Uterus (tissue), 4 donors: ENCODE data around the gene C4orf50. TPM values are rescaled to one million over a fixed set of nuclear protein-coding genes. Genes with fewer than 3 reads are reported as not detected.
"Not testable (repeated sequence)": the region's sequence is repeated elsewhere in the genome, so short reads cannot be mapped to it uniquely, and the experiment has no call there.

ENCODE experiments used
- DNase-seq, 2 donors: peaks; one replicate each; pipeline ENCODE4 v3.0.0-alpha.2; 2019 to 2020
- H3K27ac ChIP-seq, 2 donors: fragments of 200-600 bp; sonication (generic); 1 replicate in 1 of 2; 2 replicates in 1 of 2; pipeline ENCODE4 v1.5.1; 2016 to 2018
- H3K27me3 ChIP-seq, 2 donors: fragments of 200-600 bp; sonication (generic); one replicate each; pipeline ENCODE4 v1.5.1; 2018 to 2019; ENCODE audit warnings: control low read depth in 1 of 2
- H3K36me3 ChIP-seq, 2 donors: fragments of 200-600 bp; sonication (generic); one replicate each; pipeline ENCODE4 v1.5.1; 2019; ENCODE audit warnings: control low read depth in 1 of 2
- H3K4me1 ChIP-seq, 2 donors: fragments of 200-600 bp; sonication (generic); one replicate each; pipeline ENCODE4 v1.5.1; 2018 to 2019; ENCODE audit warnings: control low read depth in 1 of 2
- H3K4me3 ChIP-seq, 2 donors: fragments of 200-600 bp; sonication (generic); 1 replicate in 1 of 2; 2 replicates in 1 of 2; pipeline ENCODE4 v1.5.1; 2018 to 2019; ENCODE audit warnings: mild to moderate bottlenecking in 1 of 2
- H3K9me3 ChIP-seq, 2 donors: fragments of 200-600 bp; sonication (generic); one replicate each; pipeline ENCODE4 v1.5.1; 2019; ENCODE audit warnings: control low read depth in 1 of 2
- POLR2A ChIP-seq, 2 donors: fragments of 450-650 bp; IDR thresholded peaks; one replicate each; pipeline ENCODE4 v1.6.1; 2016; ENCODE audit warnings: antibody characterized with exemption in 2 of 2, mild to moderate bottlenecking in 1 of 2, moderate library complexity in 1 of 2
- intact Hi-C: fragments of 100-400 bp; cut with DNase I; formaldehyde crosslinking; loops from one replicate; pipeline ENCODE4 v1.15.1; 2023; ENCODE audit warnings: low total_unique reads
- total RNA-seq, 4 donors: library from RNA; depleted of rRNA in 3 of 4; stranded (reverse); fragments of >200 nt in 3 of 4; gene quantifications; one replicate each; pipeline versions ENCODE4 v1.1.0 to v1.2.4, GENCODE V29; 2014 to 2023
- TF ChIP-seq, protein P1 (sequence below), 4 experiments: fragments of 200-600 bp in 2 of 4; fragments of 450-650 bp in 2 of 4; sonication (generic) in 2 of 4; IDR thresholded peaks; one replicate each; pipeline ENCODE4 v1.5.1; 2016 to 2019; ENCODE audit warnings: antibody characterized with exemption in 4 of 4, mild to moderate bottlenecking in 2 of 4, moderate library complexity in 1 of 4
- donor health status: DM: yes; HTN: yes; CAD: no.

Gene C4orf50
- total RNA-seq, 4 donors from 2014 or later, result under 0.01 to 0.07 TPM; not detected in 2

DNA sequence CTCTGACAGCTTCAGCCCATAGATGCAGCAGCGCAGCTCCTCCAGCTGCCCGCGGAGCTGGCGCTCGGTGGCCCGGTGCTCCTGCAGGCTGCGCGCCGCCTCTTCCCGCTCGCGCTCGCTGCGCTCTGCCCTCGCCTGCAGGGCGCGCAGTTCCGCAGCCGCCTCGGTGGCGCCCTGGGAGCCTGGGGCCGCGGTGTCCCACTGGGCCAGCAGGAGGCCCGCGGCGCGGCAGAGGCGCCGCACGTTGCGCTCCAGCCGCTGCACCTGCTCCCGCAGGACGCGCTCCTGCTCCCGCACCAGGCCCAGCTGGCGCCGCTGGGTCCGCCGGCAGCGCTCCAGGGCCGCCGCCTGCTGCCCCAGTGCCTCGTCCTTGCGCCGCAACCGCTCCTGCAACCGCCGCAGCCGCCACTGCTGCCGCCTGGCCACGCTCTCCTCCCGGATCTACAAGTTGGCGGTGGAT, 10.1 kb downstream of the C4orf50 start:
- H3K4me1 ChIP-seq, result no peaks in the 10 kb centered on the region
- intact Hi-C loops, result no loop called here
- TF ChIP-seq, protein P1, sequence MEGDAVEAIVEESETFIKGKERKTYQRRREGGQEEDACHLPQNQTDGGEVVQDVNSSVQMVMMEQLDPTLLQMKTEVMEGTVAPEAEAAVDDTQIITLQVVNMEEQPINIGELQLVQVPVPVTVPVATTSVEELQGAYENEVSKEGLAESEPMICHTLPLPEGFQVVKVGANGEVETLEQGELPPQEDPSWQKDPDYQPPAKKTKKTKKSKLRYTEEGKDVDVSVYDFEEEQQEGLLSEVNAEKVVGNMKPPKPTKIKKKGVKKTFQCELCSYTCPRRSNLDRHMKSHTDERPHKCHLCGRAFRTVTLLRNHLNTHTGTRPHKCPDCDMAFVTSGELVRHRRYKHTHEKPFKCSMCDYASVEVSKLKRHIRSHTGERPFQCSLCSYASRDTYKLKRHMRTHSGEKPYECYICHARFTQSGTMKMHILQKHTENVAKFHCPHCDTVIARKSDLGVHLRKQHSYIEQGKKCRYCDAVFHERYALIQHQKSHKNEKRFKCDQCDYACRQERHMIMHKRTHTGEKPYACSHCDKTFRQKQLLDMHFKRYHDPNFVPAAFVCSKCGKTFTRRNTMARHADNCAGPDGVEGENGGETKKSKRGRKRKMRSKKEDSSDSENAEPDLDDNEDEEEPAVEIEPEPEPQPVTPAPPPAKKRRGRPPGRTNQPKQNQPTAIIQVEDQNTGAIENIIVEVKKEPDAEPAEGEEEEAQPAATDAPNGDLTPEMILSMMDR (IDR thresholded peaks at IDR 0.05), result no peak
- TF ChIP-seq POLR2A (IDR thresholded peaks at IDR 0.05), result no peak
- no peaks in the 10 kb centered on the region for H3K36me3 ChIP-seq
- H3K4me3 ChIP-seq, result no peak overlapping the region
- H3K27me3 ChIP-seq, result no peaks in the 10 kb centered on the region
- DNase-seq, result no peak
- H3K9me3 ChIP-seq, result no peaks in the 10 kb centered on the region
- no peak overlapping the region for H3K27ac ChIP-seq

DNA sequence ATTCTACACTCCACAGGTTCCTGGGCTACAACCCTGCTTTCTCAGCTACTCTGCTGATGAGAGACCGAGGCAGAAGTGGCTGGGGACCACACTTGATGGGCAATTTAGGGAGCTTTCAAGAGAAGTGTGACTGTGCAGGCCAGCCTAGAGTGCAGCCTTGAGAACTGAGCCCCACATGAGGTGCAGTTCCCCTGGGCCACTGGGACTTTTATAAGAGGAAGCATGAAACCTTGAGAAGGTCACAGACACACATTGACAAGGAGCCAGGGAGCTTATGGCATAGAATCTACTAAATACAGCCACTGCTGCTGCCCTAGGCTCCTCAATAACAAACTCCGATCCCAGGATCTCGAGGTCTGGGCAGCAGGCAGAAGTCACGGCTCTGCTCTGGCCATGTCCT, 13.1 kb downstream of the C4orf50 start:
- no peaks in the 10 kb centered on the region for H3K9me3 ChIP-seq
- intact Hi-C loops, result no loop called here

DNA sequence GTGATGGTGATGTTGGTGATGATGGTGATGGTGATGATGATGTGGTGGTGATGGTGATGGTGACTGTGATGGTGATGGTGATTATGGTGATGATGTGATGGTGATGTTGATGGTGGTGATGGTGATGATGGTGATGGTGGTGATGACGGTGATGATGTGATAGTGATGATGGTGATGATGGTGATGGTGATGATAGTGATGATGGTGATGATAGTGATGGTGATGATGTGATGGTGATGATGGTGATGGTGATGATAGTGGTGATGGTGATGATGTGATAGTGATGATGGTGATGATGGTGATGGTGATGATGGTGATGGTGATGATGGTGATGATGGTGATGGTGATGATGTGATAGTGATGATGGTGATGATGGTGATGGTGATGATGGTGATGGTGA, 14.7 kb downstream of the C4orf50 start:
- H3K9me3 ChIP-seq, H3K4me1 ChIP-seq, H3K27ac ChIP-seq, H3K27me3 ChIP-seq, H3K4me3 ChIP-seq, H3K36me3 ChIP-seq, DNase-seq, intact Hi-C loops: not testable (repeated sequence)

More for the DNA sequence above, 13.1 kb downstream of the C4orf50 start:
- no peak overlapping the region for H3K27ac ChIP-seq
- no peak for DNase-seq
- TF ChIP-seq, protein P1 (IDR thresholded peaks at IDR 0.05), result no peak
- no peak for TF ChIP-seq POLR2A (IDR thresholded peaks at IDR 0.05)
- H3K27me3 ChIP-seq, result no peaks in the 10 kb centered on the region
- H3K36me3 ChIP-seq, result no peaks in the 10 kb centered on the region
- H3K4me1 ChIP-seq, result no peaks in the 10 kb centered on the region
- H3K4me3 ChIP-seq, result no peak overlapping the region

DNA sequence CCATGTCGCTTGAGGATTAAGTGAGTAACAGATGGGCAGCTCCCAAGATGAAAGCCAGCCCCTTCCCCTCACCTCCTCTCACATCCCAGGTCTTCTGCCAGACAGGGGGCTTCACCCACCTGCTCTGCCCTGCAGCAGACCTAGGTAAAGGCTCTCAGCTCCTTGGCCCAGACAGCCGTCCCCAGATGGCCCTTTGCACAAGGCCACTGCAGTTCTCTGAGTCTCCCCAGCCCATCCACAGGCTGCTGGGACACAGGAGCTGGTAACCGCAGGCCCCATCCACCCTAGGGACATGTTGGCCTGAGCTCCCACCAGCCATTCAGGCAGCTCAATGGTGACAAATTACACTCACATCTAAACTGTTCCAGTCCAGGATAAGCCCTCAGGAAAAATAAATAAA, 15.3 kb downstream of the C4orf50 start:
- Histone ChIP-seq H3K4me3 (no peak overlapping the region), H3K27me3 (no peaks in the 10 kb centered on the region), H3K27ac (no peak overlapping the region), H3K4me1 (no peaks in the 10 kb centered on the region), H3K9me3 (no peaks in the 10 kb centered on the region), H3K36me3 (no peaks in the 10 kb centered on the region)
- intact Hi-C loops, result no loop called here
- TF ChIP-seq, protein P1 (IDR thresholded peaks at IDR 0.05), result no peak
- no peak for TF ChIP-seq POLR2A (IDR thresholded peaks at IDR 0.05)
- DNase-seq, result no peak

DNA sequence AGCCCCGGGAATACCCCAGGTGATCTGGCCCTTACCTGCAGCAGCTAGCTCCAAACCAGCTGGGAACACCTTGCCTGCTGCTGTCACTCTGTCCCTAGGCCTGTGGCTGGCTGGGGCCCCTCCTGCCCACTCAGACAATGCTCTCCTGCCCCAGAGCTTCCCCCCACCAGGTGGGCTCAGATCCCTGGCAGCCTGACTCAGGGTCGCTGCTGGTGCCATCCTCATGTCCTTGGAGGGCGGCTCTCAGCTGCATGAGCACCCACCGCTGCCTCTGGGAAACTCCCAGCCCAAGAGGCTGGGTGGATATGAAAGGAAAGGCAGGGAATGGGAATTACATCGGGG, 15.8 kb downstream of the C4orf50 start:
- Histone ChIP-seq H3K27me3 (no peaks in the 10 kb centered on the region), H3K36me3 (no peaks in the 10 kb centered on the region), H3K9me3 (no peaks in the 10 kb centered on the region), H3K4me3 (no peak overlapping the region), H3K27ac (no peak overlapping the region), H3K4me1 (no peaks in the 10 kb centered on the region)
- intact Hi-C loops, result no loop called here
- TF ChIP-seq, protein P1 (IDR thresholded peaks at IDR 0.05), result no peak
- no peak for TF ChIP-seq POLR2A (IDR thresholded peaks at IDR 0.05)
- no peak for DNase-seq
